Measurements from ENCODE around the gene PEX5L.

DNA sequence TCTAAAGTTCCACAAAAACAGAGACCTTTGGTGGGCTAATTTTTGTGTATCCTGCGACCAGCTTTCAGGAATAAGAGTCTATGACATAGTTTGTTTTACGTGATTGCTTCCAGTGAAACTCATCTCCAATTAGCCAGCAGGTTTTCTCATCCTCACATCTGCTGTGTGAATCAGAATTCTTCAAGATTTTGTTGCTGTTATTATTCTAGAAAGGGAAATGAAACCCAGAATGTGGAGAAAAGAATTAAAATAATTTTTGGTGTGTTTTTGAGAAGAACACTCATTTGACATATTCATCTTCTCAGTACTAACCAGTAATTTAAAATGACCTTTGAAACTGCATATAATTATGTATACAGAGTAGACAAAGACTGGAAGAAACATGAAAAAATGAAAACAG is 208.0 kb downstream of the PEX5L start:
- TF ChIP-seq POLR2A (IDR thresholded peaks at IDR 0.05; ENCODE audit: low read length) (no peak), GATA1 (IDR thresholded peaks at IDR 0.05; ENCODE audit: low read depth, low read length) (no peak)
